DMS79 (cell line): Measurements from ENCODE around the gene SLF1.

Source experiments
- DNase-seq: peaks from one replicate; lab custom pipeline; 2025; lab: John Stamatoyannopoulos, UW

Gene SLF1

GRCh38 chr5:94661086-94661485 lies 42.6 kb downstream of the SLF1 start:
- DNase-seq: no peak

- no peak for DNase-seq
Observed at GRCh38 chr5:94667937-94668336, 49.5 kb downstream of the SLF1 start.

- no peak for DNase-seq
Observed at GRCh38 chr5:94670726-94671125, 52.3 kb downstream of the SLF1 start.

- DNase-seq: no peak
Observed at GRCh38 chr5:94672746-94673145, 54.3 kb downstream of the SLF1 start.

GRCh38 chr5:94674490-94675382 lies 56.3 kb downstream of the SLF1 start:
- no peak for DNase-seq

GRCh38 chr5:94675965-94676618 lies 57.6 kb downstream of the SLF1 start:
- DNase-seq: no peak

- no peak for DNase-seq
Observed at GRCh38 chr5:94682814-94683520, 64.5 kb downstream of the SLF1 start.

GRCh38 chr5:94689908-94690307 lies 71.4 kb downstream of the SLF1 start:
- DNase-seq: no peak

GRCh38 chr5:94690778-94691177 lies 72.3 kb downstream of the SLF1 start:
- peak; percentile 93 for DNase-seq

- DNase-seq: peak; percentile 30
Observed at GRCh38 chr5:94691291-94691690, 72.8 kb downstream of the SLF1 start.

- peak; percentile 12 for DNase-seq
Observed at GRCh38 chr5:94691949-94692348, 73.5 kb downstream of the SLF1 start.

- no peak for DNase-seq
Observed at GRCh38 chr5:94692581-94692980, 74.1 kb downstream of the SLF1 start.

GRCh38 chr5:94693043-94693822 lies 74.8 kb downstream of the SLF1 start:
- peak; percentile 95 for DNase-seq

GRCh38 chr5:94693845-94694370 lies 75.4 kb downstream of the SLF1 start:
- no peak for DNase-seq

GRCh38 chr5:94694671-94695070 lies 76.2 kb downstream of the SLF1 start:
- DNase-seq: no peak

- DNase-seq: no peak
Observed at GRCh38 chr5:94698197-94698596, 79.7 kb downstream of the SLF1 start.

- DNase-seq: no peak
Observed at GRCh38 chr5:94699562-94699961, 81.1 kb downstream of the SLF1 start.

- no peak for DNase-seq
Observed at GRCh38 chr5:94700592-94700991, 82.1 kb downstream of the SLF1 start.

- no peak for DNase-seq
Observed at GRCh38 chr5:94702729-94703128, 84.3 kb downstream of the SLF1 start.

GRCh38 chr5:94705427-94705826 lies 87.0 kb downstream of the SLF1 start:
- no peak for DNase-seq

- DNase-seq: peak; percentile 88
Observed at GRCh38 chr5:94707359-94707758, 88.9 kb downstream of the SLF1 start.

GRCh38 chr5:94709277-94709676 lies 90.8 kb downstream of the SLF1 start:
- DNase-seq: no peak
